ENCODE data around the gene HERPUD2.

DNA sequence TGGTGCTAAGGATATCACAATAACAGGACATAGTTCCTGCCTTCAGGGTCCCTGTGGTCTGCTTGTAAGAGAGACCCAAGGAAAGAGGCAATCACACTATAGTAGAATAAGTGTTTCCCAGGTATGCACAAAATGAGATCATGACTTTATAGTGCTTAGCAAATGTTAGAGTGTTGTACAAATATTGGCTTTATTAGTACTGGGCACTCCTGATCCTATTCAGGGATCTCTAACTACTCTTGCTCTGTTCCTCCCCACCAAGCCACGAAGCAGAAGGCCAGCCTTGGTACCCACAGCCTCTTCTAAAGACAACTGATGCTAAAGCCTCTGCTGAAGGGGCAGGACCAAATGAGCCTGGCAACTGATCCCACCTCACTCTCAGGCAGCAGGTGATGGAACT, 75.1 kb downstream of the HERPUD2 start:
- TF ChIP-seq, protein P1, sequence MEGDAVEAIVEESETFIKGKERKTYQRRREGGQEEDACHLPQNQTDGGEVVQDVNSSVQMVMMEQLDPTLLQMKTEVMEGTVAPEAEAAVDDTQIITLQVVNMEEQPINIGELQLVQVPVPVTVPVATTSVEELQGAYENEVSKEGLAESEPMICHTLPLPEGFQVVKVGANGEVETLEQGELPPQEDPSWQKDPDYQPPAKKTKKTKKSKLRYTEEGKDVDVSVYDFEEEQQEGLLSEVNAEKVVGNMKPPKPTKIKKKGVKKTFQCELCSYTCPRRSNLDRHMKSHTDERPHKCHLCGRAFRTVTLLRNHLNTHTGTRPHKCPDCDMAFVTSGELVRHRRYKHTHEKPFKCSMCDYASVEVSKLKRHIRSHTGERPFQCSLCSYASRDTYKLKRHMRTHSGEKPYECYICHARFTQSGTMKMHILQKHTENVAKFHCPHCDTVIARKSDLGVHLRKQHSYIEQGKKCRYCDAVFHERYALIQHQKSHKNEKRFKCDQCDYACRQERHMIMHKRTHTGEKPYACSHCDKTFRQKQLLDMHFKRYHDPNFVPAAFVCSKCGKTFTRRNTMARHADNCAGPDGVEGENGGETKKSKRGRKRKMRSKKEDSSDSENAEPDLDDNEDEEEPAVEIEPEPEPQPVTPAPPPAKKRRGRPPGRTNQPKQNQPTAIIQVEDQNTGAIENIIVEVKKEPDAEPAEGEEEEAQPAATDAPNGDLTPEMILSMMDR (IDR thresholded peaks at IDR 0.05; ENCODE audit: poor library complexity) = no peak
- no peak for TF ChIP-seq EZH2 (IDR thresholded peaks at IDR 0.05; ENCODE audit: borderline replicate concordance)

Measured in hepatocyte (in vitro differentiated cells).